IMR-90 (cell line): ENCODE measurements around the gene FAM171A1.

Experiments
- CEBPB ChIP-seq: IDR thresholded peaks from 2 replicates; pipeline ENCODE4 v1.6.1; 2012; ENCODE audit warnings: low read depth, low read length, improper control_type of control experiment
- FOS ChIP-seq: fragments of 150-350 bp; IDR thresholded peaks from 2 replicates; pipeline ENCODE4 v1.6.1; 2016; ENCODE audit warnings: low read depth, low read length
- MXI1 ChIP-seq: IDR thresholded peaks from 2 replicates; pipeline ENCODE4 v1.6.1; 2012; ENCODE audit warnings: low read depth, mild to moderate bottlenecking, low read length, moderate library complexity, borderline replicate concordance
- POLR2A ChIP-seq: IDR thresholded peaks from 2 replicates; pipeline ENCODE4 v1.6.1; 2012; ENCODE audit warnings: mild to moderate bottlenecking, low read depth, low read length
- RAD21 ChIP-seq: IDR thresholded peaks from 2 replicates; pipeline ENCODE4 v1.6.1; 2012; ENCODE audit warnings: low read length, improper control_type of control experiment
- RCOR1 ChIP-seq: IDR thresholded peaks from 2 replicates; pipeline ENCODE4 v1.6.1; 2012; ENCODE audit warnings: mild to moderate bottlenecking, low read length, improper control_type of control experiment; ENCODE audit not compliant: insufficient replicate concordance
- RFX5 ChIP-seq: IDR thresholded peaks from 2 replicates; pipeline ENCODE4 v1.8.0; 2012; ENCODE audit warnings: low read depth, mild to moderate bottlenecking, low read length, moderate library complexity
- TF ChIP-seq, protein P1 (sequence below): conservative IDR thresholded peaks from 2 replicates; pipeline ENCODE4 v1.5.1; 2012; ENCODE audit warnings: mild to moderate bottlenecking, low read depth, low read length, improper control_type of control experiment

DNA sequence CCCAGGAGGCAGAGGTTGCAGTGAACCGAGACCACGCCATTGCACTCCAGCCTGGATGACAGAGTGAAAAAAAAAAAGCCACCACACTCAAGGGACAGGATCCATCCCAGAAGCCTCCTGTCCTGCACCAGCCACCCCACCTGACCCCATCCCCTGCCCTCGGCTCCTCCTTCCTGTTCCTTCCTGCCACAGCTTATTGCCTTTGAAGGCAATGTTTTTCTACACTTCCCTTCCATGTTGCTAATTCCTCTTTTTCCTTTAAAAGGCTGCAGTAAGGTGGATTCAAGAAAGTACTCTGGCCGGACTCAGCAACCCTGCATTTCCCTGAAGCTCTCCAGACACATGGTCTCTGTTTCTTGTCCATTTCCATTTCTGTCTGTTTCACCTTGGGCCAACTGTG, 80.9 kb downstream of the FAM171A1 start:
- TF ChIP-seq POLR2A (no peak), CEBPB (no peak), RCOR1 (no peak), MXI1 (no peak), FOS (no peak), RAD21 (no peak), RFX5 (no peak)
- TF ChIP-seq, protein P1, sequence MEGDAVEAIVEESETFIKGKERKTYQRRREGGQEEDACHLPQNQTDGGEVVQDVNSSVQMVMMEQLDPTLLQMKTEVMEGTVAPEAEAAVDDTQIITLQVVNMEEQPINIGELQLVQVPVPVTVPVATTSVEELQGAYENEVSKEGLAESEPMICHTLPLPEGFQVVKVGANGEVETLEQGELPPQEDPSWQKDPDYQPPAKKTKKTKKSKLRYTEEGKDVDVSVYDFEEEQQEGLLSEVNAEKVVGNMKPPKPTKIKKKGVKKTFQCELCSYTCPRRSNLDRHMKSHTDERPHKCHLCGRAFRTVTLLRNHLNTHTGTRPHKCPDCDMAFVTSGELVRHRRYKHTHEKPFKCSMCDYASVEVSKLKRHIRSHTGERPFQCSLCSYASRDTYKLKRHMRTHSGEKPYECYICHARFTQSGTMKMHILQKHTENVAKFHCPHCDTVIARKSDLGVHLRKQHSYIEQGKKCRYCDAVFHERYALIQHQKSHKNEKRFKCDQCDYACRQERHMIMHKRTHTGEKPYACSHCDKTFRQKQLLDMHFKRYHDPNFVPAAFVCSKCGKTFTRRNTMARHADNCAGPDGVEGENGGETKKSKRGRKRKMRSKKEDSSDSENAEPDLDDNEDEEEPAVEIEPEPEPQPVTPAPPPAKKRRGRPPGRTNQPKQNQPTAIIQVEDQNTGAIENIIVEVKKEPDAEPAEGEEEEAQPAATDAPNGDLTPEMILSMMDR, result no peak
